GM12873 (cell line): ENCODE measurements around the gene HCN2.

Experiments used
- CTCF ChIP-seq: IDR thresholded peaks from 2 replicates; pipeline ENCODE4 v1.5.1; 2012; ENCODE audit warnings: low read depth, mild to moderate bottlenecking, moderate library complexity, low read length, control low read depth; ENCODE audit not compliant: insufficient read depth; ENCODE audit errors: missing control alignments

HCN2 gene

GRCh38 chr19:651991-652390 is 62.3 kb downstream of the HCN2 start:
- TF ChIP-seq CTCF: no peak

GRCh38 chr19:652467-653389 is 63.0 kb downstream of the HCN2 start:
- TF ChIP-seq CTCF: no peak

- no peak for TF ChIP-seq CTCF
These were observed 63.7 kb downstream of the HCN2 start for GRCh38 chr19:653425-653824.

- TF ChIP-seq CTCF: no peak
These were observed 66.0 kb downstream of the HCN2 start for GRCh38 chr19:655691-656090.

GRCh38 chr19:656751-657559 is 67.3 kb downstream of the HCN2 start:
- TF ChIP-seq CTCF: no peak

GRCh38 chr19:657611-658010 is 67.9 kb downstream of the HCN2 start:
- TF ChIP-seq CTCF: no peak
